NCI-H510A treated with DMSO at 0.1 percent for 48 hours (cell line): ENCODE data around the gene SPG7.

Experiments
- DNase-seq: peaks from one replicate; lab custom pipeline; 2025; lab: John Stamatoyannopoulos, UW

SPG7 gene

DNA sequence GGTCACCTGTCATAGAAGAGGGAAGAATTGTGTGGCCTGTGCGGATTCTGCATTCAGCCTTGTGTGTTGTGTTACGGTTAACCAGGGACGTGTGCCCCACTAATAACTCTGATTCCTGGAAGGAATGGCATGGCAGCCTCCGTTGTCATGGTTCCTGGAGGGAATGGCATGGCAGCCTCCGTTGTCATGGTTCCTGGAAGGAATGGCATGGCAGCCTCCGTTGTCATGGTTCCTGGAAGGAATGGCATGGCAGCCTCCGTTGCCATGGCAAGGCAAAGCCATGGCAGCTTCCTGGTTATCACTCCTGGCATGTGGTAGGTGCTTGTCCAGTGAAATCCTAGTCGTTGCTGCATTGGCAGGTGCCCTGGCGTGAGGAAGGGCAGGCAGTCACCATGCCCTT lies 8.9 kb downstream of the SPG7 start:
- no peak for DNase-seq

DNA sequence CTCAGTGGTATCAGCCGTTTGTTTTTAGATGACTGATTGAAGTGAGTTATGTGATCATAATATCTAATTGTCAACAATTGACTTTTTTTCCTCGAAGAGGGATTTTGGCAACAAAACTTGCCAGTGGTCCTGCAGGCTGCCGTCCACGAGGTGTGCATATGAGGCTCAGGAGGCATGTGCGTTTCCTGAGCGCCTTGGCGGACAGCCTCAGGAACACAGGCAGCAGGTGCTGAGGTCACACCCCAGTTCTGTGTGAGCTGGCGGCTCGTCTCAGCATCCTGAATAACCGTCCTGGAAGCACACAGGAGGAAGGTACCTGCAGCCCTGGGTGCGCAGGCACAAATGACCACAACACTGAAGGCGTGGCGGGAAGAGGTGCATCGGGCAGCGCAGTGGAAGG lies 11.7 kb downstream of the SPG7 start:
- no peak for DNase-seq

DNA sequence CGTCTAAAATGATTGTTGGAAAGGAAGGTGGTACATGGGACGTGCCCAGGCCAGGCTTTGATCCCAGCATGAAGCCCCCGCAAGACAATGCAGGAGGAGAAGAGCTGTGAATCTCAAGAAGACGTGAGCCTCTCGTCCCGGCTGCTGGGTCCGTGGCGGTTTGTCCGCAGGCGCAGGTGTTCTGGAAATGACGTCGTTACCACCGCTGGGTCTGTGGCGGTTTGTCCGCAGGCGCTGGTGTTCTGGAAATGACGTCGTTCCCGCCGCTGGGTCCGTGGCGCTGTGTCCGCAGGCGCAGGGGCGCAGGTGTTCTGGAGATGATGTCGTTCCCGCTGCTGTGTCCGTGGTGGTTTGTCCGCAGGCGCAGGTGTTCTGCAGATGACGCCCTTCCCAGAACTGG lies 14.1 kb downstream of the SPG7 start:
- DNase-seq: no peak

DNA sequence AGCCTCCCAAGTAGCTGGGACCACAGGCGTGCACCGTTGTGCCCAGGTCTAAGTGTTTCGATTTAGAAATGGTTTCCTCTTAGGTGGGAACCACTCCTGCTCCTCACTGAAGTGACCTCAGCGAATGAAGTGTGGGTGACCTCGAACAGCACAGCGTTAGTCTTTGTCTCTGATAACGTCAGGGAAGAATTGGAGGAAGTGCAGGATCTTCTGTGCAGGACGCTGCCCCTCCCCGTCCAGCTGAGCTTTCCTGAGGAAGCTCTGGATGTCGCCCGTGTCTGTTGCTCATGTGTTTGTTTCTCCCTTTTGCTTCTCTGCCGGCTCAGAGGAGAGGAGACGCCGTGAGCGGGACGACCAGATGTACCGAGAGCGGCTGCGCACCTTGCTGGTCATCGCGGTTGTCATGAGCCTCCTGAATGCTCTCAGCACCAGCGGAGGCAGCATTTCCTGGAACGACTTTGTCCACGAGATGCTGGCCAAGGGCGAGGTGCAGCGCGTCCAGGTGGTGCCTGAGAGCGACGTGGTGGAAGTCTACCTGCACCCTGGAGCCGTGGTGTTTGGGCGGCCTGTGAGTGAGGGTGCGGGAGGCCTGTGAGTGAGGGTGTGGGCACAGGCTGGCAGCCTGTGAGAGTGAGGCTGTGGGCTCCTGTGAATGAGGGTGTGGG lies 15.6 kb downstream of the SPG7 start:
- DNase-seq: no peak

DNA sequence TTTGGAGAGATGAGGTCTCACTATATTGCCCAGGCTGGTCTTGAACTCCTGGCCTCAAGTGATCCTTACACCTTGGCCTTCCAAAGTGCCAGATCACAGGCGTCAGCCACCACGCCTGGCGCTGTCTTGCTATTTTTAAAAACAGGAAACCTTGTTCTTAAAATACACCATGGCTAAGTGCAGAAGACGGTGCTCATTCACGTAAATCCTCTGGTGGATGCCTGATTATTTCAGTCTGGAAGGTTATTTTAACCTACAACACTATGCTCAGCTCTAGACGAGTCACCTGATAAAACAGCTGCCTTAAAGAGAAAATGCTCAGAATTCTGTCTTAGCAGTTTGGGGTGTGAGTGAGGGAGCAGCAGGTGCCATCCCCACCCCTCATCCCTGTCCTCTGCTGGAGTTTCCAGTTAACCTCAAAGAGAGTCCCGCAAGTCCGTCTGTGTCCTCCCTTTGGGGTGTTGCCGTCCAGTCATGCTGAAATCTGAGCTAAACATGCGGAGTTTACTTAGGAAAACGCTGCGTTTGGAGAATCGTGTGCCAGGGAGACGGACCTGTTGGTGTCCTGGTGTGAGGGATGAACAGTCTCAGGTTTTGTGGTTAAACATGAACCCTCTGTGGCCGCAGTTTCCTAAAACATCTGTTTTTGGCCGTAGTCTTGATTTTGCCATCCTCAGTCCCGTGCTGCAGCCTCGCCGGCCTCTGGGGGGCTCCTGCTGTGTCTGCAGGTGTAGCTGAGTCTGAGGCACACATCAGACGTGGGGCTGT lies 17.1 kb downstream of the SPG7 start:
- no peak for DNase-seq

DNA sequence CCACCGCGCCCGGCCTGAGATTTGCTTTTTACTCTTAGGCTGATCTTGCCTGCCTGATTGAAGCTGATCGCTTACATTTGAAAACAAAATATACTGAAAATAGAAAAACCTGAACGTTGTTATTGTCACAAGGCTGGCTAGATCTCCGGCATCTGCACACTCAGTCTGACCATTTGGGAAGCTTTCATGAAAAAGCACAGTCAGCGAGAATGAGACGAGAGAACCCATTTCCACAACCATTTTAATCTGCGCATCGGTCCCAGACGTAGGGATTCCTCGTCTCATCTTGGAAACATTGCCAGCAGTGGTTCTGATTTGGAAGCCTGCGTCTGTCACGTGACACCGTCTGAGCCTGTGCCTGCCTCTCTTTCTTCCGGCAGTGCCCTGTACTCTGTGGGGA lies 20.9 kb downstream of the SPG7 start:
- no peak for DNase-seq

DNA sequence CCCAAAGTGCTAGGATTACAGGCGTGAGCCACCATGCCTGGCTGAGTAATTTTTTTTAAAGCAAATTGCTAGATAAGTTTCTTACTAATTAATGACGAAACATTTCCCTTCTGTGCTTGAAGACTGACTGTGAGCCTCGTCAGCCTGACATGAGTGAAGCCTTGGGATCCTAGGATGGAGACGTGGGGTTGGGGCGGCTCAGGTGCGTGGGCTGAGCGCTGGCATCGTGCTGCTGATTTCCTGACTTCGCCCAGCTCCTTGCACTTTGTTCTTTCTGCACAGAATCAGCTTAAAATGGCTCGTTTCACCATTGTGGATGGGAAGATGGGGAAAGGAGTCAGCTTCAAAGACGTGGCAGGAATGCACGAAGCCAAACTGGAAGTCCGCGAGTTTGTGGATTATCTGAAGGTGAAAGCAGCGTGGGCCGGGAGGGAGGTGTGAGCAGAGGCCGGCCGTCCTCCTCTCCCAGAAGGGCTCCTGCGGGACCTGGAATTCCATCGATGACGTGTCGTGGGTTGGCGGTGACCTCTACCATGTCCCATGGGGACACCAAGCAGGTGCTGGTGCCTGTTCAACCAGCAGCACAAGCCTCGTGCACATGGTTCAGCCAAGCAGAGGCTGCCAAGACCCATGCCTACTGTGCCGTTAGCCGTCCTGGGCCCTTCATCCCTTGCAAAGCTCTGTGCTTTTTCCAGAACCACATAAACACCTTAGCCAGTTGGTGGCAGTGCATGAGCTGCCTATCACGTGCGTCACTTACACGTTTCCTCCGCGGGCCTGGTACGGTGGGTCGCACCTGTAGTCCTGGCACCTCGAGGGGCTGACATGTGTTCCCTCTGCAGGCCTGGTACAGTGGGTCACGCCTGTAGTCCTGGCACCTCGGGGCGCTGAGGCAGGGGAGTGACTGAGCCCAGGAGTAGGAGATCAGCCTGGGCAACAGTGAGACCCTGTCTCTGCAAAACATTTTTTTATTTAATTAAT lies 22.5 kb downstream of the SPG7 start:
- no peak for DNase-seq

DNA sequence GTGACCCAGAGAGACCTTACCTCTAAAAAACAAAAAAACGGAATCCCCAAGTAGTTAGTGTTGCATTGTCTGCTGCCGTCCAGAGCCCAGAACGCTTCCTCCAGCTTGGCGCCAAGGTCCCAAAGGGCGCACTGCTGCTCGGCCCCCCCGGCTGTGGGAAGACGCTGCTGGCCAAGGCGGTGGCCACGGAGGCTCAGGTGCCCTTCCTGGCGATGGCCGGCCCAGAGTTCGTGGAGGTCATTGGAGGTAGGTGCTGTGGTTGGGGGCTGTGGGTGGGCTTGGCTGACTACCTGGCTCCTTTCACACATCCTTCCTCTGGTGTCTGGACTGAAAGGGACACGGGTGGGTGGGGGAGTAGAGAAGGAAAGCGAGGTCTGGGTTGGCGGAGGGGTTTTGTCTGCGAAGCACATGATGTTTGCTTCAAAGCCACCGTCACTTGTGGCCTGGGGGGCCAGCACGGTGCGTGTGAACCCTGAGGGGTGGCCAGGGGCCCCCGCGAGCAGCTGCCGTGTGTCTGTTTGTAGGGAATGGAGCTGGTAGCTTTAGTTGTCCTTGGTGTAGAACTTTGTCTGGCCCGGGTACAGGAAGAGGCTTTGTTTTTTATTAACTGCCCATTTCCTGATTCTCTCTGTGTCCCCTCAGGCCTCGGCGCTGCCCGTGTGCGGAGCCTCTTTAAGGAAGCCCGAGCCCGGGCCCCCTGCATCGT lies 23.8 kb downstream of the SPG7 start:
- no peak for DNase-seq

DNA sequence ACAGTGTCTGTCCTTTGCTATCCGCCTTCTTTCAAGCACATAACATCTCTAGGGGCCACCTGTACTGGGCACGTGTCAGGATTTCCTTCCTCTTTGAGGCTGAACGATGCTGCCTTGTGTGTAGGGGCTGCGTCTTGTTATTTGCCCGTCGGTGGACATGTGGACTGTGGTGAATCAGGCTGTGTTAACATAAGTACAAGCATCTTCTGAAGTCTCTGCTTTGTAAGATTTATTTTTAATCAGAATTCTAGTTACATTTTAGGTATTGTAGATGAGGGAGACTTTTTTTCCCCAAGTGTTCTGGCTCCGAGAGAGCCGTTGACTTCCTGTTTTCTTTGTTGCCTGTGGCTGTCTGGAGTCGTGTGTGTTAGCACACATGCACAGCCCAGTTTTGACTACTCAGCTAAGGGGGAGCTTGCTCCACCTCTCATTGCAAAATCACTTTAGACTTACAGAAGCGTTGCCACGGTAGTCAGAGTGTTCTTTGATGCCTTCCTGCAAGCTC lies 26.1 kb downstream of the SPG7 start:
- no peak for DNase-seq

DNA sequence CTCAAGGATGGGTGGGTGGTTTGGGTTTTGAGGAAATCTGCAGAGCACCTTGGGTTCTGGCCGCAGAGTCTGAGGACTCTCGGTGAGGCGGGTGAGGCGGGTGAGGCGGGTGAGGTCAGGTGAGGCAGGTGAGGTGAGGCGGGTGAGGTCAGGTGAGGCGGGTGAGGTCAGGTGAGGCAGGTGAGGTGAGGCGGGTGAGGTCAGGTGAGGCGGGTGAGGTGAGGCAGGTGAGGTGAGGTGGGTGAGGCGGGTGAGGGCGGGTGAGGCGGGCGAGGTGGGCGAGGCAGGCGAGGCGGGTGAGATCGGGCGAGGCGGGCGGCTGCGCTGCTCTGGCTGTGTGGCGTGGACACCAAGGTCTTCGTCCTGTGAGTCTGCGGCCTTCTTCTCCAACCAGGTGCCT lies 28.2 kb downstream of the SPG7 start:
- no peak for DNase-seq

DNA sequence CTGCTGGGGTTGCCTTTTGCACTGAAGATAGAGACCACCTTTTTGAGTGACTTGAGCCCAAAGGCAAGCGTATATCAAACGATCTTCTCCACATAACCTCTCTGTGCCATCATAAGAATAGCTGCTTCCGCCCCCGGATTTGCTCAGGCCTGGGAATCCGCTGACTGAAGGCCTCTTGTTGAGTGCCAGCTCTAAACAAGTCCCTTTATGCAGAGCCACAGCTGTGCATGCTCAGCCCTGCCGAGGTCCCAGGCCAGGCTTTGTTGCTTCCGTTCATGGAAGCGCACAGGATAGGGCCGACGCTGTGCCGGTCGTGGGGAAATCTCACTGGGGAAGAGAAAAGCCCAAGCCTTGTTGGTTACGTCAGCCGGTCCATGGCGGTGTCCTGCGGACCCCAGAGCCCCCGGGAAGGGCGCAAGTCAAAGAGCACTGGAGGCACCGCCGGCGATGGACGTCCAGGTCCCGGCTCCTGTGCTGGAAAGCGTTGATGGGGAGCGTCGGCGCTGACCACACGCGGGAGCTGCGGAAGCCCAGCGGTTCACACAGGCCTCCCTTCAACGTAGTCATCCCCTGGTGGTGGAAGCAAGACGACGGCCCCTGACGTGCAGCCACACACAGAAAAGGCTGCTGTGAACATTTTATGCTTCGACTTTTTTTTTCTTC lies 28.8 kb downstream of the SPG7 start:
- DNase-seq: no peak

DNA sequence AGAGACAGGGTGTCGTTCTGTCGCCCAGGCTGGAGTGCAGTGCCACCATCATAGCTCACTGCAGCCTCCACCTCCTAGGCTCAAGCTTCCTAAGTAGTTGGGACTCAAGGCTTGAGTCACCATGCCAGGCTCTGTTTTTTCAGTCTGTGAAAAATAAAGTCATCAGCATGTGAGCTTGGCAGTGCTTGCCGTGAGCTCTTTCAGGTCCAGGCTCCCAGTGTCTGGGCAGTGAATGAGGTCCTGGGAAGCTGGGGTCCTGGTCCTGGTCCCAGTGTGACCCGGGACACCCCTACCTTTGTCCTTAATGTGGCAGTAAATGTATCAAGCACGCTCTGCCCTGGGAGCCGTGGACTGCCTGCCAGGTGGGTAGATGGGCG lies 29.3 kb downstream of the SPG7 start:
- DNase-seq: no peak

DNA sequence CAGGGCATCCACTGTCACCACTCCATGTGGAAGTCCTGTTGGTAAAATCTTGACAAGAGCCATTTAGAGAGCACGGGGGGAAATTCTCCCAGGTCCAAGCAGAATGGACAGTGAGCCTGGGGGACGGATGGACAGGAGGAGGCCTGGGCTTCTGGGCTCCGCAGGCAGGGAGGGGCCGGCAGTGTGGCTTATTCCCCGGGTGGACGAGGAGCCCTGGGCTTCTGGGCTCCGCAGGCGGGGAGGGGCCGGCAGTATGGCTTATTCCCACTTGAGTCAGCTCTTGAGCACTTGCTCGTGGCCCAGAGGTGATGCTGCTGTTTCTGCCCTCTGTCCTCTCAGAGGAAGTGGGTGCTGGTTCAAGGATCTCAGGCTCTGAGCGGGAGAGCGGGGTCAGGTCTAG lies 30.1 kb downstream of the SPG7 start:
- DNase-seq: no peak

DNA sequence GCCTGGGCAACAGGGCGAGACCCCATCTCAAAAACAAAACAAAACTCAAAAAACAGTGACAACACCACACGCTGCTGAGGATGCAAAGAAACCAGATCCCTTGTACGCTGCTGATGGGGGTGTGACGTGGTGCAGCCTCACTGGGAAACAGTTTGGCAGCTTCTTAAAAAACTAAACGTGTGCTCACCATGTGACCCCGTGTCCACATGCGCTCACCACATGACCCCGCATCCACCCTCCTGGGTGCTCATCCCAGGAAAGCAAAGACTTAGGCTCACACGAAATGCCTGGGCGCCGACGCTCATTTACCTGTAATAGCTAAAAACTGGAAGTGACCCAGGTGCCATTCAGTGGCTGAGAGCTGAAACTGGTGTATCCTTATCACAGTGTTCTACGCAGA lies 32.4 kb downstream of the SPG7 start:
- DNase-seq: no peak

DNA sequence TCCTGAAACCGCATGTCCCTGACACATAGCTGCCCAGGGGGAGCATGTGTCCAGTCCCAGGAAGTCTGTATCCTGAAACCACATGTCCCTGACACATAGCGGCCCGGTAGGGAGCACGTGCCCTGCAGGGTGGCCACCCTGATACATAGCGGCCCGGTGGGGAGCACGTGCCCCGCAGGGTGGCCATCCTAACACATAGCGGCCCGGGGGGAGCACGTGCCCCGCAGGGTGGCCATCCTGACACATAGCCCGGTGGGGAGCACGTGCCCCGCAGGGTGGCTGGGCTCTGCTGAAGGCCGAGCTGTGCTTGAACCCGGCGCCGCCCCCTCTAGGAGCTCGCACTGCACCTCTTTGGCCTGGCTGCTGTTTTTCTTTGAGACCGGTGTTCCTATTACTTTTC lies 33.6 kb downstream of the SPG7 start:
- DNase-seq: no peak

DNA sequence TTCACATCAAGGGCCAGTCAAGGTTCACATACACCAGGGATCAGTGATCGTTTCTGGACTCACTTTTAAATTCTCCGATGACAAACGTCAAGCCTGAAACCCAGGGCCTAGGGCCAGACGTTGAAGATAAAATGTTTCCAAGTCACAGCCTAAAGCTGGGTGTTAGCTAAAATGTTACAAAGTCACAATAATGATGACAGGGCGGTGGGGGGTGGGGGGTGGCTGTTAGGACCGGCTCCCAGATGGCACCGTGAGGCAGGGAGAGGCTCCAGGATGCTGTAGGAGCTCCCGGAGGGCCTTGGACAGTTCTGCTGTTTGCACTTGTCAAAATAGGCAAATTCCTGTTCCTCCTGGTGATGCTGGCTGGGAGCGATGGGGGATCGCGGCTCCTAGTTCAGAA lies 35.9 kb downstream of the SPG7 start:
- DNase-seq: no peak

DNA sequence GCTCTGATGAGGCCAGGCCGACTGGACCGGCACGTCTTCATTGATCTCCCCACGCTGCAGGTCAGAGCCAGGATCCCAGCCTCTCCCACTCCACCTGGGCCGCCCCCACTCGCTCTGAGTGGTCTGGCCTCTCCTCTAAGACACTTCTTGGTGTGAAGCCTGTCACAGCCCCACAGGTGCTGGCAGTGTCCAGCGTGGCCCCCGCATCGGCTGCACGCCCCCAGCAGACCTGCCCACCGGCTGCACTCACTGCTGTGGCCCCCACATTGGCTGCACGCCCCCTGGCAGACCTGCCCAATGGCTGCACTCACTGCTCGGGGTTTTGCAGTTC lies 36.5 kb downstream of the SPG7 start:
- DNase-seq: no peak

DNA sequence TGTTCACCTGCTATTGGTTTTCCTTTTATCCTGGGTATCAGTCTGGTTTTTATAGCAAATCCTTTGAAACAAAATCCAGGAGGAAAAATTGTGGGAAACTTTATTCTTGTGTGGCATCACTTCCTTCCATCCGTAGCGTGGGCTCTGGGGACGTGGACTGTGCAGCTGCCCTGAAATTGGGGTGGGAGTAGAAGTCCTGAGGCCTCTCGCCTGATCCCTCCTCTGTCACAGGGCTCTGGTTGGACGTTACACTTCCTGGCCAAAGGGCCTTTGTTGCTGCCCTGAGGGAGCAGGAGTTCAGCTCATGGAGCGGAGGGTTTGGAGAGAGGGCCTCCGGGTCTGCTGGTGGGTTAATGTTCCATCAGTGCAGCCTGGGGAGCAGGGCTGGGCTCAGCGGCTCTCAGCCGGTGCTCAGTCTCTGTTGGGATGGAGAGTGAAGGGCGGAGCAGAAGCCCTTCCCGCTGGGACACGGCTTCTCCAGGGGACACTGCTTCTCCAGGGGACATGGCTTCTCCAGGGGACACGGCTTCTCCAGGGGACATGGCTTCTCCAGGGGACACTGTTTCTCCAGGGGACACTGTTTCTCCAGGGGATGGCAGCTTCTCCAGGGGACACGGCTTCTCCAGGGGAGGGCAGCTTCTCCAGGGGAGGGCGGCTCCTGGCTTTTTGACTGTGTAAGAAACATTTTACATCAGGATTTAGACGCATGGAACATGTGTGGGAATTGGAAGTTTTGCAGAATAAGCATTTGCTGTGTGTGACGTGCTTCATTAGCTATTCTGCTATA lies 37.0 kb downstream of the SPG7 start:
- DNase-seq: no peak

DNA sequence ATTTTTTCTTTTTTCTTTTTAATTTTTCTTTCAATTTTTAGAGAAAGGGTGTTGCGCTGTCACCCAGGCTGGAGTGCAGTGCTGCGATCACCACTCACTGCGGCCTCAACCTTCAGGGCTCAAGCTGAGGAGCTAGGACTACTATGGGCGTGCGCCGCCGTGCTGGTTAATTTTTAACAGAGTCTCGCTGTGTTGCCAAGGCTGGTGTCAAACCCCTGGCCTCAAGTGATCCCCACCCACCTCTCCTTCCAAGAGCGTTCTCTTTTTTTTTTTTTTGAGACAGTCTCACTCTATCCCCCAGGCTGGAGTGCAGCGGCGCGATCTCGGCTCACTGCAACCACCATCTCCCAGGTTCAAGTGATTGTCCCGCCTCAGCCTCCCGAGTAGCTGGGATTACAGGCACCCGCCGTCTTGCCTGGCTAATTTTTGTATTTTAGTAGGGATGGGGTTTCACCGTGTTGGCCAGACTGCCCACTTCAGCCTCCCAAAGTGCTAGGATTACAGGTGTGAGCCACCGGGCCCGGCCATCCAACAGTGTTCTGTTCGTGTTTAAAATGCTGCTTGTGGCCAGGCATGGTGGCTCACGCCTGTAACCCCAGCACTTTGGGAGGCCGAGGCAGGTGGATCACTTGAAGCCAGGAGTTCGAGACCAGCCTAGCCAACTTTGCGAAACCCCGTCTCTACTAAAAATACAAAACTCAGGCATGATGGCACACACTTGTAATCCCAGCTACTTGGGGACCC lies 37.8 kb downstream of the SPG7 start:
- DNase-seq: no peak

DNA sequence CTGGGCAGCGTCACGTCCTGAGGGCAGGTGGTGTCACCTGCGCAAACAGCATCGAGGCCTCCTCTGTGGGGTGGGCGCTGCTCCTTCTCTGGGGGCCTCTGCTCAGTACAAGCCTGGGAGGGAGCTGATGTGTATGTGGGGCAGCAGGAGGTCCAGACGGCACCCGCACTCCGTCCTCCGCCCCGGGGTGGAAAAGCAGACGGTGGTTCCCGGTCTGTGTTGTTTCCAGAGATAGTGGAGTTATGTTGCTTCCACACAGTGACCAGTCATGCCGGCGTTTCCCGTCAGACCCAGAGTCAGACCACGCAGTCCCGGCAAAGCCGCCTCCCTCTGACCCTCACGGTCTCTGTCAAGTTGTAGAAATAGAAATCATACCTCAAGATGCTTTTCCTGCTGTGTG lies 38.6 kb downstream of the SPG7 start:
- DNase-seq: no peak
